WTC11 (cell line): Measurements from ENCODE around the gene CCDC185. TPM values are rescaled to one million over a fixed set of nuclear protein-coding genes. Genes with fewer than 3 reads are reported as not detected.

Experiments
- ATAC-seq: fragments of 200-7000 bp; cut with Tn5 transposase; 2 replicates; pipeline ENCODE4 v1.10.0; 2021; ENCODE audit warnings: mild to moderate bottlenecking, moderate library complexity
- CTCF ChIA-PET: fragments of 300-600 bp; sonication (Branson Sonifier 250); formaldehyde crosslinking; loops from one replicate; lab custom pipeline; 2021; ENCODE audit warnings: antibody characterized with exemption; lab: Charles Lee
- POLR2A ChIA-PET: fragments of 350-600 bp; sonication (Branson Sonifier 250); formaldehyde crosslinking; loops from one replicate; lab custom pipeline; 2021; ENCODE audit warnings: antibody characterized with exemption; lab: Charles Lee
- DNase-seq: peaks from one replicate; pipeline ENCODE4 v3.0.0; 2021; ENCODE audit warnings: low spot score
- H3K27ac Mint-ChIP-seq: 2 replicates; pipeline ENCODE4 v1.8.0; 2021; ENCODE audit warnings: mixed read lengths
- H3K27me3 Mint-ChIP-seq: 2 replicates; pipeline ENCODE4 v1.8.0; 2021; ENCODE audit warnings: low read depth, mild to moderate bottlenecking, moderate library complexity, mixed read lengths
- H3K36me3 Mint-ChIP-seq: 2 replicates; pipeline ENCODE4 v1.8.0; 2021; ENCODE audit warnings: mixed read lengths
- H3K4me1 Mint-ChIP-seq: 2 replicates; pipeline ENCODE4 v1.8.0; 2022; ENCODE audit warnings: mixed read lengths
- H3K4me3 Mint-ChIP-seq: 2 replicates; pipeline ENCODE4 v1.8.0; 2021; ENCODE audit warnings: mild to moderate bottlenecking, moderate library complexity, mixed read lengths
- H3K9me3 Mint-ChIP-seq: 2 replicates; pipeline ENCODE4 v1.8.0; 2021; ENCODE audit warnings: mixed read lengths
- GABPB1 ChIP-seq: sonication (generic); formaldehyde crosslinking; IDR thresholded peaks from 2 replicates; pipeline ENCODE4 v1.8.1; 2023; ENCODE audit warnings: mild to moderate bottlenecking, missing genetic modification reagents
- IRF1 ChIP-seq: sonication (generic); formaldehyde crosslinking; IDR thresholded peaks from 2 replicates; pipeline ENCODE4 v1.8.0; 2023; ENCODE audit warnings: missing genetic modification reagents
- IRF2 ChIP-seq: sonication (generic); formaldehyde crosslinking; IDR thresholded peaks from 2 replicates; pipeline ENCODE4 v1.8.0; 2022; ENCODE audit warnings: low read depth, missing genetic modification reagents, borderline replicate concordance
- JUN ChIP-seq: sonication (generic); formaldehyde crosslinking; IDR thresholded peaks from 2 replicates; pipeline ENCODE4 v1.8.0; 2023; ENCODE audit warnings: mild to moderate bottlenecking, missing genetic modification reagents
- KAT7 ChIP-seq: sonication (generic); formaldehyde crosslinking; IDR thresholded peaks from 2 replicates; pipeline ENCODE4 v1.8.1; 2023; ENCODE audit warnings: missing genetic modification reagents, mild to moderate bottlenecking, borderline replicate concordance
- MYBL2 ChIP-seq: sonication (generic); formaldehyde crosslinking; IDR thresholded peaks from 2 replicates; pipeline ENCODE4 v1.8.1; 2023; ENCODE audit warnings: mild to moderate bottlenecking, moderate library complexity, missing genetic modification reagents
- NFYB ChIP-seq: sonication (generic); formaldehyde crosslinking; conservative IDR thresholded peaks from 2 replicates; pipeline ENCODE4 v1.8.0; 2022; ENCODE audit warnings: low read depth, missing genetic modification reagents
- PREB ChIP-seq: sonication (generic); formaldehyde crosslinking; IDR thresholded peaks from 2 replicates; pipeline ENCODE4 v1.8.1; 2022; ENCODE audit warnings: mild to moderate bottlenecking, missing genetic modification reagents, moderate library complexity, borderline replicate concordance
- RORB ChIP-seq: fragments of 250-450 bp; sonication (Bioruptor Pico); IDR thresholded peaks from 2 replicates; pipeline ENCODE4 v1.9.0; 2021; ENCODE audit warnings: mild to moderate bottlenecking
- SMAD3 ChIP-seq: sonication (generic); formaldehyde crosslinking; IDR thresholded peaks from 2 replicates; pipeline ENCODE4 v1.8.0; 2022; ENCODE audit warnings: missing genetic modification reagents, mild to moderate bottlenecking, borderline replicate concordance
- TP53 ChIP-seq: sonication (generic); formaldehyde crosslinking; IDR thresholded peaks from 2 replicates; pipeline ENCODE4 v1.8.1; 2023; ENCODE audit warnings: mild to moderate bottlenecking, missing genetic modification reagents
- USF1 ChIP-seq: sonication (generic); formaldehyde crosslinking; IDR thresholded peaks from 2 replicates; pipeline ENCODE4 v1.8.0; 2022; ENCODE audit warnings: mild to moderate bottlenecking, missing genetic modification reagents
- ZMAT4 ChIP-seq: fragments of 250-450 bp; sonication (Bioruptor Pico); IDR thresholded peaks from 2 replicates; pipeline ENCODE4 v1.9.0; 2021; ENCODE audit warnings: mild to moderate bottlenecking
- ZNF121 ChIP-seq: sonication (generic); formaldehyde crosslinking; IDR thresholded peaks from 2 replicates; pipeline ENCODE4 v1.8.0; 2023; ENCODE audit warnings: missing genetic modification reagents
- ZNF138 ChIP-seq: sonication (generic); formaldehyde crosslinking; conservative IDR thresholded peaks from 2 replicates; pipeline ENCODE4 v1.8.1; 2022; ENCODE audit warnings: mild to moderate bottlenecking, moderate library complexity, missing genetic modification reagents
- total RNA-seq: library from RNA; stranded (reverse); gene quantifications from 3 replicates; pipeline ENCODE4 v1.2.3, GENCODE V29; 2021
- TF ChIP-seq, protein P1 (sequence below): fragments of 250-450 bp; sonication (Bioruptor Pico); IDR thresholded peaks from 2 replicates; pipeline ENCODE4 v1.9.0; 2021; ENCODE audit warnings: moderate library complexity, mild to moderate bottlenecking, inconsistent platforms, borderline replicate concordance
- TF ChIP-seq, protein P2 (sequence below): sonication (generic); formaldehyde crosslinking; conservative IDR thresholded peaks from 2 replicates; pipeline ENCODE4 v1.8.1; 2022; ENCODE audit warnings: mild to moderate bottlenecking, missing genetic modification reagents
- TF ChIP-seq, protein P3 (sequence below): fragments of 250-450 bp; sonication (Bioruptor Pico); conservative IDR thresholded peaks from 2 replicates; pipeline ENCODE4 v1.9.0; 2021; ENCODE audit warnings: mild to moderate bottlenecking

The CCDC185 gene
- total RNA-seq, 1 experiment from 2014 or later = not detected

DNA sequence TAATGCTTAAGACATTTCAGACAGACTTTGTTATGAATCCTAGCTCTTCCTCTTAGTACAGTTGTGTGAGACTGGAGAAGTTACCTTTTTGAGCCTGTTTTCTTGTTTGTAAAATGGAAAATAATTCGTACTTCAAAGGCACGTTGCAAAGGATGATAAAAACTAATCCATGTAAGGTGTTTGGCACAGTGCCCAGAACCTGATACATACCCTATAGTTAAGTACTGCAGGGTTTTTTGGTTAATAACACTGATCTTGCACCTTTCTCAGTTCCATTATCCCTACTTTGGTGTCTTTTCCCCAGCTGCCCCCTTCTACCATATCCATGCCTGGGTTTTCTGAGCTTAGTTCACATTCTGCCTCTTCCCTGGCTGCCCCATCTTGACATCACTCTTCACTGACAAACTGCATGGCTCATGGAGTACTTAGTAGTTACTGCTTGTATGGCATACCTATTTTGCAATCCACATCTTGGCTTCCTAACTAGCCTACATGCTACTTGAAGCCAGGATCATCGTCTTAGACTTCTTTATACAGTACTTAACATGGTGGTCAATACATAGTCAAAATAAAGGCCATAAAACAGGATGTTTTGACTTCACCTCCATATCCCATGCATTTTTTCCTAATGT is 10.1 kb downstream of the CCDC185 start (continued):
- TF ChIP-seq USF1 (CRISPR knock-in tag) = no peak
- no peak for TF ChIP-seq IRF2 (CRISPR knock-in tag)
- no peak for TF ChIP-seq KAT7 (CRISPR knock-in tag)
- no peak for TF ChIP-seq RORB (CRISPR knock-in tag)
- TF ChIP-seq JUN (CRISPR knock-in tag) = no peak
- no peak for TF ChIP-seq ZNF121 (CRISPR knock-in tag)
- TF ChIP-seq, protein P1, sequence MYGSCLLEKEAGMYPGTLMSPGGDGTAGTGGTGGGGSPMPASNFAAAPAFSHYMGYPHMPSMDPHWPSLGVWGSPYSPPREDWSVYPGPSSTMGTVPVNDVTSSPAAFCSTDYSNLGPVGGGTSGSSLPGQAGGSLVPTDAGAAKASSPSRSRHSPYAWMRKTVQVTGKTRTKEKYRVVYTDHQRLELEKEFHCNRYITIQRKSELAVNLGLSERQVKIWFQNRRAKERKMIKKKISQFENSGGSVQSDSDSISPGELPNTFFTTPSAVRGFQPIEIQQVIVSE (CRISPR knock-in tag) = no peak
- no peak for TF ChIP-seq ZNF138 (CRISPR knock-in tag)
- TF ChIP-seq, protein P2, sequence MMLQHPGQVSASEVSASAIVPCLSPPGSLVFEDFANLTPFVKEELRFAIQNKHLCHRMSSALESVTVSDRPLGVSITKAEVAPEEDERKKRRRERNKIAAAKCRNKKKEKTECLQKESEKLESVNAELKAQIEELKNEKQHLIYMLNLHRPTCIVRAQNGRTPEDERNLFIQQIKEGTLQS (CRISPR knock-in tag) = no peak
- no peak for TF ChIP-seq IRF1 (CRISPR knock-in tag)
- TF ChIP-seq SMAD3 = no peak
- no peak for TF ChIP-seq NFYB (CRISPR knock-in tag)
- TF ChIP-seq, protein P3, sequence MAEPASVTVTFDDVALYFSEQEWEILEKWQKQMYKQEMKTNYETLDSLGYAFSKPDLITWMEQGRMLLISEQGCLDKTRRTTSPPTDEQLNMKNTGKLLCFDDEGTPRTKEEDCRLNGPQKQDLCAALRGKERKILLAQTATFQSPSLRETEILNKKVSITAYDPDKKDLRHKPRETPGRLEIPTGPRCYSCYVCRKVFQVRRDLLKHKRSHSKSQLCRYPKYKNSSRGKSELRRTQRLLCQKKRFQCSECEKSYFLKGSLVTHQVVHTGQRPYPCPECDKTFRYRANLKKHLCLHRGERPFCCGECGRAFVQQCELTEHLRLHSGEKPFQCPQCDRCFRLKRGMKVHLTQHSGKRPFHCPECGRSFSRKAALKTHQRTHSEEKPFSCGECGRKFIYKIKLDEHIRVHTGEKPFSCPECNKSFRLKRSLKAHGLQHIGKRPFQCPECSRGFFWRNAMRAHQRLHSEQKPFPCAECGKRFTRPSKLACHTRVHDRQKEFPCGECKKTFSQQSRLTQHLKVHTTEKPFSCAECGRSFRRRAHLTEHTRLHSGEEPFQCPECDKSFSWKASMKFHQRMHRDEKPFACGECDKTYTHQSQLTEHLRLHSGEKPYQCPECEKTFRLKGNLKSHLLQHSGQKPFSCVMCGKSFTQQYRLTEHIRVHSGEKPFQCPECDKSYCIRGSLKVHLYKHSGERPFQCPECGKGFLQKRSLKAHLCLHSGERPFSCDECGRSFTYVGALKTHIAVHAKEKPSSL (CRISPR knock-in tag) = no peak
- no peak for TF ChIP-seq ZMAT4 (CRISPR knock-in tag)
- no peak for TF ChIP-seq TP53

DNA sequence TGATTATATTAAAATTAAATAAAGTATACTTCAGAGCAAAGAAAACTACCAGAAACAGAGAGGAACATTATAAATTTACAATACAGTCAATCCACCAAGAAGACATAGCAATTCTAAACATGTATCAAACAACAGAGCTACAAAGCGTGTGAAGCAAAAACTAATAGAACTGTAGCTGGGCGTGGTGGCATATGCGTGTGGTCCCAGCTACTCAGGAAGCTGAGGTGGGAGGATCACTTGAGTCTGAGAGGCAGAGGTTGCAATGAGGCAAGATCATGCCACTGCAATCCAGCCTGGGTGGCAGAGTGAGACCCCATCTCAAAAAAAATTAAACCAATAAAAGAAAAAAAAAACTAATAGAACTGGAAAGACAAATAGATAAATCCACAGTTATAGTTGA is 12.3 kb downstream of the CCDC185 start:
- TF ChIP-seq ZMAT4 (CRISPR knock-in tag) = no peak
- no peak for TF ChIP-seq GABPB1 (CRISPR knock-in tag)
- TF ChIP-seq TP53 = no peak
- no peak for TF ChIP-seq PREB (CRISPR knock-in tag)
- TF ChIP-seq MYBL2 (CRISPR knock-in tag) = no peak
- TF ChIP-seq, all 79 proteins: peak for 0
- Mint-ChIP-seq H3K9me3 (peaks cover 22% of the 10 kb centered on the region), H3K27ac (no peak overlapping the region), H3K4me3 (no peak overlapping the region), H3K27me3 (peaks cover 2% of the 10 kb centered on the region; the same call in 1 of the 2 replicates), H3K4me1 (peaks cover 10% of the 10 kb centered on the region), H3K36me3 (peaks cover 7% of the 10 kb centered on the region)
- no peak for ATAC-seq
- DNase-seq = no peak
- CTCF ChIA-PET = no interaction called here
- POLR2A ChIA-PET = no interaction called here
